HepG2 (cell line): ENCODE measurements around the gene GAPDH. TPM values are rescaled to one million over a fixed set of nuclear protein-coding genes. Genes with fewer than 3 reads are reported as not detected.
"Not testable (repeated sequence)": the region's sequence is repeated elsewhere in the genome, so short reads cannot be mapped to it uniquely, and the experiment has no call there.

Source experiments
- EED ChIP-seq: sonication (generic); formaldehyde crosslinking; IDR thresholded peaks from 2 replicates; pipeline ENCODE4 v1.5.0; 2020; ENCODE audit warnings: mild to moderate bottlenecking, missing genetic modification reagents
- HNRNPL ChIP-seq: fragments of 200-400 bp; formaldehyde crosslinking; IDR thresholded peaks from 2 replicates; pipeline ENCODE4 v1.6.1; 2017; ENCODE audit warnings: mild to moderate bottlenecking, low read depth, low read length
- HNRNPLL ChIP-seq: fragments of 200-400 bp; formaldehyde crosslinking; IDR thresholded peaks from 2 replicates; pipeline ENCODE4 v1.6.1; 2017; ENCODE audit warnings: mild to moderate bottlenecking, low read depth, low read length; ENCODE audit not compliant: poor library complexity, severe bottlenecking
- MED13 ChIP-seq: sonication (generic); formaldehyde crosslinking; IDR thresholded peaks from 2 replicates; pipeline ENCODE4 v1.5.0; 2020; ENCODE audit warnings: missing genetic modification reagents
- NFKB2 ChIP-seq: sonication (generic); formaldehyde crosslinking; IDR thresholded peaks from 2 replicates; pipeline ENCODE4 v1.4.0; 2020; ENCODE audit warnings: missing genetic modification reagents, borderline replicate concordance
- NONO ChIP-seq, 2 experiments: fragments of 450-650 bp in 1 of 2; sonication (generic) in 1 of 2; formaldehyde crosslinking in 1 of 2; IDR thresholded peaks in 1 of 2; conservative IDR thresholded peaks in 1 of 2; 2 replicates each; pipeline versions ENCODE4 v1.6.1 to v1.8.0; 2017 to 2022; ENCODE audit warnings: mild to moderate bottlenecking in 1 of 2, missing genetic modification reagents in 1 of 2, moderate library complexity in 1 of 2
- SMC3 ChIP-seq: IDR thresholded peaks from 2 replicates; pipeline ENCODE4 v1.6.1; 2011; ENCODE audit warnings: low read length, improper control_type of control experiment
- TBX2 ChIP-seq: sonication (generic); formaldehyde crosslinking; IDR thresholded peaks from 2 replicates; pipeline ENCODE4 v1.5.0; 2020; ENCODE audit warnings: missing genetic modification reagents, mild to moderate bottlenecking, borderline replicate concordance
- ZNF543 ChIP-seq: sonication (generic); formaldehyde crosslinking; IDR thresholded peaks from 2 replicates; pipeline ENCODE4 v1.4.0; 2020; ENCODE audit warnings: mild to moderate bottlenecking, missing genetic modification reagents
- polyA plus RNA-seq, 8 experiments: library from polyadenylated mRNA; depleted of rRNA in 3 of 8; stranded (reverse) in 7 of 8; unstranded in 1 of 8; fragments of >200 nt; fragmentation: Illumina TruSeq in 4 of 8; extraction: Trizol in 4 of 8; gene quantifications; 2 replicates each; pipeline versions ENCODE4 v1.2.1 to v1.2.3, GENCODE V29; 2011 to 2016; ENCODE audit warnings: low read depth in 4 of 8, missing spikeins in 1 of 8, mixed read lengths in 1 of 8; ENCODE audit not compliant: insufficient read depth in 1 of 8
- total RNA-seq, 5 experiments: library from RNA; depleted of rRNA; stranded (reverse); fragments of >200 nt; fragmentation: Illumina TruSeq; extraction: Trizol; gene quantifications; 2 replicates each; pipeline ENCODE4 v1.2.3, GENCODE V29; 2016; ENCODE audit warnings: low read depth in 1 of 5

Gene GAPDH
- total and polyA plus RNA-seq, 2 of the 13 experiments (the other 11 are each of a cell fraction or from before 2014, with no cell fraction given) = 3,038 to 12,722 TPM

- TF ChIP-seq NFKB2 = peak; percentile 15; the same call in 1 of the 2 replicates
- peak; percentile 87; the same call in 1 of the 2 replicates for TF ChIP-seq HNRNPL
- 0 out of 2 replicates have a peak, but pooled peaks have one; percentile 62 for TF ChIP-seq ZNF543 (CRISPR knock-in tag)
- 0 out of 2 replicates have a peak, but pooled peaks have one; percentile 16 for TF ChIP-seq MED13 (CRISPR knock-in tag)
- peak; percentile 62 for TF ChIP-seq SMC3
- peak; percentile 29 for TF ChIP-seq HNRNPLL
- 0 out of 2 replicates have a peak, but pooled peaks have one; percentile 46 for TF ChIP-seq TBX2 (CRISPR knock-in tag)
- TF ChIP-seq NONO (IDR thresholded peaks at IDR 0.05) = not testable (repeated sequence)
- TF ChIP-seq NONO (CRISPR knock-in tag; conservative IDR thresholded peaks at IDR 0.05) = peak; percentile 23; the same call in 1 of the 2 replicates
- TF ChIP-seq EED (CRISPR knock-in tag) = 0 out of 2 replicates have a peak, but pooled peaks have one; percentile 28
Measured at GRCh38 chr12:6537580-6538419, 3.5 kb downstream of the GAPDH start (continued).
